H1 (cell line): ENCODE measurements around the gene AIG1.

ENCODE experiments used
- RBBP5 ChIP-seq: IDR thresholded peaks from 2 replicates; pipeline ENCODE4 v1.7.1; 2012; ENCODE audit warnings: low read depth, mild to moderate bottlenecking, inconsistent platforms, low read length, moderate library complexity, borderline replicate concordance
- SIN3A ChIP-seq, 2 experiments: IDR thresholded peaks in 1 of 2; conservative IDR thresholded peaks in 1 of 2; 2 replicates each; pipeline ENCODE4 v1.6.1; 2011 to 2012; ENCODE audit warnings: low read length in 2 of 2, improper control_type of control experiment in 1 of 2, low read depth in 1 of 2, mild to moderate bottlenecking in 1 of 2
- SUZ12 ChIP-seq: fragments of 200-600 bp; sonication (generic); IDR thresholded peaks from 2 replicates; pipeline ENCODE4 v1.6.1; 2012; ENCODE audit warnings: mild to moderate bottlenecking, inconsistent platforms, low read length, moderate library complexity, mixed read lengths

- TF ChIP-seq SIN3A (conservative IDR thresholded peaks at IDR 0.05 in 1 of 2, IDR thresholded peaks at IDR 0.05 in 1 of 2; ENCODE audit: low read depth in 1 of 2, low read length in 2 of 2): no peak
- TF ChIP-seq RBBP5: no peak
- TF ChIP-seq SUZ12: no peak
Measured at GRCh38 chr6:143361536-143362191, 301.0 kb downstream of the AIG1 start.
